ENCODE measurements around the gene TRIM71.
"Not testable (repeated sequence)": the region's sequence is repeated elsewhere in the genome, so short reads cannot be mapped to it uniquely, and the experiment has no call there.

The TRIM71 gene

GRCh38 chr3:32791833-32792232, 26.0 kb upstream of the TRIM71 start:
- no peak for DNase-seq (ENCODE audit: low read depth)
- TF ChIP-seq CTCF (IDR thresholded peaks at IDR 0.05; ENCODE audit: control insufficient read depth, insufficient read depth, low read depth, low read length, missing control alignments) = no peak
- H3K4me3 ChIP-seq (ENCODE audit: control insufficient read depth, low read depth, low read length) = no peak overlapping the region

DNA sequence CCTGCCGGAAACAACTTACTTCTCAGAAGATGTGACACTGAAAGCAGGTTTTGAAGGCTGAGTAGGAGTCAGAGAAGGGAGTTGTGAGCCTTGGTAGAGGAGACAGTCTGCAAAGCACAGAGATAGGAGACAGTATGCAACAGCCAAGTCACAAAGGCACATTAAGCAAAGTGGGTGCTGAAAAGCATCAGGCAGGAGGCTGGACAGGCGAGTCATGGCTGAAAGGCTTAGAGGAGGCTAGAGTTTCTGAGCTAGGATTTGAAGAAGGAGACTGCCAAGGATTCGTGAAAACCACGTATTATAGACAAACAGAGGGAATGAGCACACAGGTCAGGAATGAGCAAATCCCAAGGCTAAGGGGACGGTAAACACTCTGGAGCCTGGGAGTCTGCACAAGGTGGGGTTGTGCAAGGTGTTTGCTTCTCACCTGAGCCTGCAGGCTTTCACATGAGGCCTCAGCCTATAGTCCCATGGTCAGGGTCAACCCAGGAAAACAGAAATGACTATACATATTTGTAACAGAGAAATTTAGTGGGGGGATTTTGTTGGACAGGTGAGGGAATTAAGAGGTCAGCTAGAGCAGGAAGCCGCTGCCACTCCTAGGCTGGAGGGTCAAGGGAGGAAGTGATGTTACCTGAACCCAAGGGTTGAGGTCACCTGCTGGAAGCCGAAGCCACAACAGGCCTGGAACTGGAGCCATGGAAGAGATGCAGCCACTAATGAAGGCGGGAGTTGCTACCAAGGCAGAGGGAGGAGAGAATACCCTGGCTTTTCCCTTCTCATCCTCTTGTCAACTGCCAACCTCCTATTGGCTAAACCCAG, 23.1 kb upstream of the TRIM71 start:
- H3K4me3 ChIP-seq (ENCODE audit: control insufficient read depth, low read depth, low read length) = no peak overlapping the region
- DNase-seq (ENCODE audit: low read depth) = no peak
- TF ChIP-seq CTCF (IDR thresholded peaks at IDR 0.05; ENCODE audit: control insufficient read depth, insufficient read depth, low read depth, low read length, missing control alignments) = no peak

DNA sequence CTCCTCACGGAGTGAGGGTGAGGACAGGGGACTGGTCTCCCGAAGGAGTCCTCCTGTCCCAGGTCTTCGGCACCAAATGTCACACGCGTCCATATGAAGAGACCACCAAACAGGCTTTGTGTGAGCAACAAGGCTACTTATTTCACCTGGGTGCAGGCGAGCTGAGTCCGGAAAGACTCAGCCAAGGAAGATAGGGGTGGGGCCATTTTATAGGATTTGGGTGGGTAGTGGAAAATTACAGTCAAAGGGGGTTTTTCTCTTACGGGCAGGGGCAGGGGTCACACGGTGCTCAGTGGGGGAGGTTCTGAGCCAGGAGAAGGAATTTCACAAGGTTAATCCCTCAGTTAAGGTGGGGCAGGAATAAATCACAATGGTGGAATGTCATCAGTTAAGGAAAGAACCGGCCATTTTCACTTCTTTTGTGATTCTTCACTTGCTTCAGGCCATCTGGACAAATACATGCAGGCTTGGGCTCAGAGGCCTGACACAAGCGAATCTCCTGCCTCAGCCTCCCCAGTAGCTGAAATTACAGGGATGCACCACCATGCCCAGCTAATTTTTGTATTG, 21.3 kb upstream of the TRIM71 start:
- not testable (repeated sequence) for H3K4me3 ChIP-seq (ENCODE audit: control insufficient read depth, low read depth, low read length); DNase-seq (ENCODE audit: low read depth)

- H3K4me3 ChIP-seq (ENCODE audit: control insufficient read depth, low read depth, low read length) = no peak overlapping the region
- TF ChIP-seq CTCF (IDR thresholded peaks at IDR 0.05; ENCODE audit: control insufficient read depth, insufficient read depth, low read depth, low read length, missing control alignments) = no peak
- no peak for DNase-seq (ENCODE audit: low read depth)
These were observed 20.0 kb upstream of the TRIM71 start for GRCh38 chr3:32797776-32798175.

DNA sequence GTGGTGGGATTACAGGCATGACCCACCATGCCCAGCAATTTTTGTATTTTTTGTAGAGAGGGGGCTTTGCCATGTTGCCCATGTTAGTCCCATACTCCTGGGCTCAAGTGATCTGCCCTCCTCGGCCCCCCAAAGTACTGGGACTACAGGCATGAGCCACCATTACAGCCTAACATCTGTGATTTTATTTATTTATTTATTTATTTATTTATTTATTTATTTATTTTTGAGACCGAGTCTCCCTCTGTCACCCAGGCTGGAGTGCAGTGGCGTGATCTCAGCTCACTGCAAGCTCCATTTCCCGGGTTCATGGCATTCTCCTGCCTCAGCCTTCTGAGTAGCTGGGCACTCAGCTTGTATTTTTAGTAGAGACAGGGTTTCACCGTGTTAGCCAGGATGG, 16.4 kb upstream of the TRIM71 start:
- H3K4me3 ChIP-seq (ENCODE audit: control insufficient read depth, low read depth, low read length); DNase-seq (ENCODE audit: low read depth): not testable (repeated sequence)

- H3K4me3 ChIP-seq (ENCODE audit: control insufficient read depth, low read depth, low read length) = no peak overlapping the region
- DNase-seq (ENCODE audit: low read depth) = no peak
These were observed 4.6 kb upstream of the TRIM71 start for GRCh38 chr3:32813180-32813579.

DNA sequence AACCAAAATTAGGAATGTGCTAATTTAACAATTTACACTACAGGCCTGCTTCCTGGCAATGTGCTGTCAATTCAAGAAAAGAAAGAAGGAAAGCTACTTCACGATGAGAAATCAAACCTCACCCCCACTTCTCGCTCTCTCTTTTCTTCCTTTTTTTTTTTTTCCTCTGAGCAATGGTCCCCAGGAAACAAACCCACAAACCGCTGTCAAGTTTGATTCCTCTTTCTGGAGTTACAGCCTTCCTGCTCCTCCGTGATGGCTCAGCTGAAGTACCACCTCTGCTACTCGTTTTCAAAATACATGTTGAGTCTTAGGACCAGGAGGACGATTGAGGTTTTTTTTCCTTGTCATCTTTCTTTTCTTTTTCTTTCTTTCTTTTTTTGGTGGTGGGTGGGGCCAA, 3.4 kb upstream of the TRIM71 start:
- H3K4me3 ChIP-seq (ENCODE audit: control insufficient read depth, low read depth, low read length) = no peak overlapping the region
- TF ChIP-seq CTCF (IDR thresholded peaks at IDR 0.05; ENCODE audit: control insufficient read depth, insufficient read depth, low read depth, low read length, missing control alignments) = no peak
- no peak for DNase-seq (ENCODE audit: low read depth)

More at GRCh38 chr3:32813180-32813579, 4.6 kb upstream of the TRIM71 start:
- TF ChIP-seq CTCF (IDR thresholded peaks at IDR 0.05; ENCODE audit: control insufficient read depth, insufficient read depth, low read depth, low read length, missing control alignments) = no peak

Data from AG09309 (cell line).